ENCODE data around the gene ATF5. TPM values are rescaled to one million over a fixed set of nuclear protein-coding genes. Genes with fewer than 3 reads are reported as not detected.

Gene ATF5
- total and polyA plus RNA-seq, 2 donors from 2014 or later: 22.7 to 36.4 TPM

DNA sequence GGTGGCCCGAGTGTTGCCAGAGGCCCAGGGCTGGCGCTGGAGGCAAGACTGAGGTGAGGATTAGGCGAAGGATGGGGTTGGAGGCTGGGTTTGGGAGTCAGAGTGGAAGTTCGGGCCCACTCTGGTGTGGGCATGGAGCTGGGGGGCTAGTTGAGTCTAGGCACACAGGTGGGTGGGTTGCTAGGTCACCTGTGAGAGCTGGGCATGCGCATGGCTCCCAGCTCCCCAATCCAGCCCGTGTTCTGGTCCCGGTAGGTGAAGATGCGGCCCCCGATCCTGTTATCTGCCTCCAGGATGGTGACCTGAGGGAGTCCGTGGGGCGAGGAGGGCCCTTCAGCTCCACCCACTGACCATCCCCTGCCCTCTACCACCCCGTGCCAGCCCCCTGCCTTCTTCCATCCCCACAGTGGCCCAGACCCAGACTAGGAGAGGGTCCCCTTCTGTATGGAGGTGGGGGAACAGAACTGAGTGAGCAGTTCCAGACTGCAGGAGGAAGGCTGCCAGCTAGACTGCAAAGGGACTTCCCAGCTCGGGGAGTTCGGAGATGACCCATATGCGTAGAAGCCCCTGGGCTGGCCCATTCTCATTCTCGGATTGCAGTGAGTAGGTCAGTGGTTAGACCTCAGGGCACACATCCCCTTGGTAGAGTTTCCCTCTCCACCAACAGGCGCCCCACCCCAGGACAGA is 34.0 kb upstream of the ATF5 start:
- FAIRE-seq (no peak), DNase-seq (peak in 1 of 5 donors; percentile 43)
- H3K9me3 ChIP-seq (ENCODE audit: control insufficient read depth in 2 of 3, insufficient read depth in 1 of 3, low read length in 3 of 3): no peaks in the 10 kb centered on the region
- TF ChIP-seq, protein P1, sequence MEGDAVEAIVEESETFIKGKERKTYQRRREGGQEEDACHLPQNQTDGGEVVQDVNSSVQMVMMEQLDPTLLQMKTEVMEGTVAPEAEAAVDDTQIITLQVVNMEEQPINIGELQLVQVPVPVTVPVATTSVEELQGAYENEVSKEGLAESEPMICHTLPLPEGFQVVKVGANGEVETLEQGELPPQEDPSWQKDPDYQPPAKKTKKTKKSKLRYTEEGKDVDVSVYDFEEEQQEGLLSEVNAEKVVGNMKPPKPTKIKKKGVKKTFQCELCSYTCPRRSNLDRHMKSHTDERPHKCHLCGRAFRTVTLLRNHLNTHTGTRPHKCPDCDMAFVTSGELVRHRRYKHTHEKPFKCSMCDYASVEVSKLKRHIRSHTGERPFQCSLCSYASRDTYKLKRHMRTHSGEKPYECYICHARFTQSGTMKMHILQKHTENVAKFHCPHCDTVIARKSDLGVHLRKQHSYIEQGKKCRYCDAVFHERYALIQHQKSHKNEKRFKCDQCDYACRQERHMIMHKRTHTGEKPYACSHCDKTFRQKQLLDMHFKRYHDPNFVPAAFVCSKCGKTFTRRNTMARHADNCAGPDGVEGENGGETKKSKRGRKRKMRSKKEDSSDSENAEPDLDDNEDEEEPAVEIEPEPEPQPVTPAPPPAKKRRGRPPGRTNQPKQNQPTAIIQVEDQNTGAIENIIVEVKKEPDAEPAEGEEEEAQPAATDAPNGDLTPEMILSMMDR (IDR thresholded peaks at IDR 0.05; ENCODE audit: borderline replicate concordance, extremely low read depth, insufficient read depth): no peak
- H3K27ac ChIP-seq (ENCODE audit: low read depth in 2 of 2, low read length in 2 of 2): no peak overlapping the region
- intact Hi-C loops (cut with DNase I): no loop called here
- peaks cover 0 to 8% (median 0%) of the 10 kb centered on the region in 3 donors for H3K4me1 ChIP-seq (ENCODE audit: control insufficient read depth in 2 of 3, insufficient read depth in 2 of 3, low read depth in 1 of 3, low read length in 3 of 3)
- no peaks in the 10 kb centered on the region for H3K36me3 ChIP-seq (ENCODE audit: control insufficient read depth in 2 of 3, insufficient read depth in 3 of 3, low read length in 3 of 3)
- H3K9ac ChIP-seq (ENCODE audit: low read length in 3 of 3): no peak overlapping the region
- H3K27me3 ChIP-seq (ENCODE audit: control insufficient read depth, insufficient read depth, low read length): no peaks in the 10 kb centered on the region
- no peak overlapping the region for H3K4me3 ChIP-seq (ENCODE audit: low read length in 3 of 3)

DNA sequence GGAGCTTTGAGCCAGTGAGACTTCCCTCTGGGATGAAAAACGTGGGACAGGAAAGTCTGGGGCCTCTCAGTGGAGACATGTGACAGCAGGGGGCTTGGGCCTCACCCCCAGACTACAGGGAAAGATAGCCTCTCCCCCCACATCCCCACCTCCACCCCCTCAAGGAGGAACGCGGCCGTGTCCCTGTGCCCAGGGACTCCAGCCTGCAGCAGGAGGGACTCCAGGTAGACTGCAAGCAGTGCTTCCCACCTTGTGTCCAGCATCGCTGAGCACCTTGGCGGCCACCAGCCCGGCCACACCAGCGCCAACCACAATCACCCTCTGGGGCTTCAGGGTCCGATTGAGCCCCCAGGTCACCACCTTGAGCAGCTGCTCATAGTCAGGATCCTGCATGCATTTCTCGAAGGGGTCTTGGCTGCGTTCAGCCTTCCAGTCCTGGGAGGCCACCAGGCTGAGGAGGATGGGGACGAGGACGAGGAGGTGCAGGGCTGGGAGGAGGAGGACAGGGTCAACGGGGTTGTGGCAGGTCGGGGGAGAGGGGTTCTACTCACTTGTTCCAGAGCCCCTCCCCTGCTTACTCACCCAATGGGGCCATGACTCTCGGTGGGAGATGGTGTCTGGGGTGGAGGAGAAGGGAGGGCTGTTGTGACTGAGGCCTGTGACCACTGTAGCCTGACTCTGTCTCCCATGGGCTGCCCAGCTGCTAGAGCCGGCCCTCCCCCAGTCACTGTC is 33.3 kb upstream of the ATF5 start:
- Histone ChIP-seq H3K9me3 (ENCODE audit: control insufficient read depth in 2 of 3, insufficient read depth in 1 of 3, low read length in 3 of 3) (no peaks in the 10 kb centered on the region), H3K27me3 (ENCODE audit: control insufficient read depth, insufficient read depth, low read length) (no peaks in the 10 kb centered on the region), H3K36me3 (ENCODE audit: control insufficient read depth in 2 of 3, insufficient read depth in 3 of 3, low read length in 3 of 3) (no peaks in the 10 kb centered on the region), H3K9ac (ENCODE audit: low read length in 3 of 3) (no peak overlapping the region), H3K4me3 (ENCODE audit: low read length in 3 of 3) (no peak overlapping the region), H3K27ac (ENCODE audit: low read depth in 2 of 2, low read length in 2 of 2) (no peak overlapping the region), H3K4me1 (ENCODE audit: control insufficient read depth in 2 of 3, insufficient read depth in 2 of 3, low read depth in 1 of 3, low read length in 3 of 3) (peaks cover 0 to 6% (median 0%) of the 10 kb centered on the region in 3 donors)
- peak in 1 of 5 donors; percentile 46 for DNase-seq
- intact Hi-C loops (cut with DNase I): no loop called here
- TF ChIP-seq, protein P1 (IDR thresholded peaks at IDR 0.05; ENCODE audit: borderline replicate concordance, extremely low read depth, insufficient read depth): no peak
- no peak for FAIRE-seq

DNA sequence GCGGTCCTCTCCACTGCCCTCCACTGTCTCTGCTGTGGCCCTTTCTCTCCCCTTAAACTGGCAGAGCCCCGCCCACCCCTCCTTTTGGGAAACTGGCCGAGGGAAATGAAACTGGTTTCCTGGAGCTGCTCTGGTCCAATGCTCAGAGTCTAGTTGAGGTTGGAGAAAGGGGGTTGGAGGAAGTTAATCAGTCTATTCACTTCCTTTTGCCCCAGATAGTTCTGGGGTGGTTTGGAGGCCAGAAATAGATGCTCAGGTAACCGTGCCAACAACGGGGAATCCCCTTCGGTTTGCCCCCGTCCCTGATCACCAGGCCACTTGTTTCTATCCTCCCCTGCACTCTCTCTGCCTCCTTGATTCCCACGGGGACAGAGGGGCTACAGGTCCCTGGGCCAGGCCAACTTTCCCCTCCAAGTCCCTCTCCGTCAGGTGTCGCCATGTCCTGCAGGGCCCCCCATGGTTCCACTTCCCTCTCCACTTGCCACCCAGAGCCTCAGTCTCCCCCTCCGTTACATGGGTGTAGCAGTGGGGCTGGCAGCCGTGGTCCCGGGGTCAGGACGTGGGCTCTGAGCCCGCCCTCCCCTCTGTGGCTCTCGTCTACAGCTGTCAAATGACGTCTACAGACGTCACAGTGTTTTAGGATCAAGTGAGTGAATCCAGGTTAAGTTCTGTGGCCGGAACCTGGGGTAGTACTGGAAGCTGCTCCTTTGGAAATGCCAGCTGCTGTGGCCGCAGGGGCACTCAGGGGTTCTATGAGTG is 32.0 kb upstream of the ATF5 start, which contains the start of gene IL4I1:
TSS of gene IL4I1 (minus strand) at position 25 of the 759 bp plus-strand sequence. CDS start 727 bp downstream, outside the sequence.
- no peak within 1 kb of the TSS for H3K4me3 ChIP-seq (ENCODE audit: low read length in 3 of 3)
- intact Hi-C loops (cut with DNase I): no loop called here
- H3K4me1 ChIP-seq (ENCODE audit: control insufficient read depth in 2 of 3, insufficient read depth in 2 of 3, low read depth in 1 of 3, low read length in 3 of 3): peaks cover 0 to 6% (median 0%) of the 10 kb centered on the region in 3 donors
- DNase-seq (peak in 4 of 5 donors; percentile 46 to 63 (median 56)), FAIRE-seq (no peak)
- peak within 1 kb of the TSS in 1 of 3 donors; percentile 23 for H3K9ac ChIP-seq (ENCODE audit: low read length in 3 of 3)
- peak within 1 kb of the TSS; percentile 78 to 88 for H3K27ac ChIP-seq (ENCODE audit: low read depth in 2 of 2, low read length in 2 of 2)
- no peaks in the 10 kb centered on the region for H3K9me3 ChIP-seq (ENCODE audit: control insufficient read depth in 2 of 3, insufficient read depth in 1 of 3, low read length in 3 of 3)
- no peaks in the 10 kb centered on the region for H3K36me3 ChIP-seq (ENCODE audit: control insufficient read depth in 2 of 3, insufficient read depth in 3 of 3, low read length in 3 of 3)
- TF ChIP-seq, protein P1 (IDR thresholded peaks at IDR 0.05; ENCODE audit: borderline replicate concordance, extremely low read depth, insufficient read depth): no peak
- H3K27me3 ChIP-seq (ENCODE audit: control insufficient read depth, insufficient read depth, low read length): no peaks in the 10 kb centered on the region
